ENCODE data around the gene PPP2R5C. TPM values are rescaled to one million over a fixed set of nuclear protein-coding genes. Genes with fewer than 3 reads are reported as not detected.

Gene PPP2R5C
- total and polyA plus RNA-seq, 2 of the 8 experiments (the other 6 are each of a cell fraction or from before 2014, with no cell fraction given) = 49.6 to 95.9 TPM

GRCh38 chr14:101878822-101879528 is 117.5 kb downstream of the PPP2R5C start:
- H2BK15ac ChIP-seq (ENCODE audit: low read length) = no peak overlapping the region
- no peak overlapping the region for H3K4me2 ChIP-seq (ENCODE audit: insufficient read depth in 1 of 2, low read depth in 2 of 2, low read length in 2 of 2)
- H2BK12ac ChIP-seq (ENCODE audit: low read depth, low read length) = no peak overlapping the region
- peaks cover 2% of the 10 kb centered on the region; the same call in 1 of the 2 replicates for H3K79me1 ChIP-seq (ENCODE audit: low read depth, low read length)
- no peak overlapping the region for H4K91ac ChIP-seq (replicated peaks; ENCODE audit: insufficient read length, low read length)
- H2AK5ac ChIP-seq (ENCODE audit: low read depth, low read length) = no peak overlapping the region
- no peak overlapping the region for H3K14ac ChIP-seq (ENCODE audit: insufficient read length)
- ChIA-PET POLR2A (ENCODE audit: partially characterized antibody) (no interaction called here), CTCF (ENCODE audit: partially characterized antibody) (interaction anchor here (1.1 to 2.1 kb wide), 2 partner anchors 13 to 98 kb away, joined by 3 to 7 read pairs; no protein-coding TSS in a partner anchor)
- no peak overlapping the region for H2BK5ac ChIP-seq (ENCODE audit: low read depth, low read length)
- H3K23me2 ChIP-seq (ENCODE audit: low read depth, low read length) = no peaks in the 10 kb centered on the region
- DNase-seq (ENCODE audit: low read depth in 1 of 2, low spot score in 2 of 2) (no peak), FAIRE-seq (no peak)
- no peak overlapping the region for H2BK120ac ChIP-seq (replicated peaks; ENCODE audit: low read depth, low read length)
- TF ChIP-seq SIN3A (conservative IDR thresholded peaks at IDR 0.05 in 1 of 2, IDR thresholded peaks at IDR 0.05 in 1 of 2; ENCODE audit: low read depth in 1 of 2, low read length in 2 of 2) = no peak
- no peak for TF ChIP-seq RFX5 (IDR thresholded peaks at IDR 0.05; ENCODE audit: borderline replicate concordance, low read depth, low read length)
- no peak overlapping the region for H4K8ac ChIP-seq (ENCODE audit: extremely low read depth, insufficient read depth, low read length)
- H3K4ac ChIP-seq (replicated peaks; ENCODE audit: insufficient read length, low read depth, low read length) = no peak overlapping the region
- no peak overlapping the region for H3K23ac ChIP-seq (ENCODE audit: insufficient read length)
- H4K20me1 ChIP-seq (replicated peaks in 1 of 2; ENCODE audit: control insufficient read depth in 1 of 2, insufficient read depth in 2 of 2, low read length in 2 of 2) = peaks cover 0 to 6% of the 10 kb centered on the region in 2 experiments
- H2AFZ ChIP-seq (ENCODE audit: low read length) = no peak overlapping the region
- no peaks in the 10 kb centered on the region for H3K9me3 ChIP-seq (ENCODE audit: insufficient read depth in 2 of 2, low read depth in 1 of 2, low read length in 1 of 2)
- no peak overlapping the region for H3K4me3 ChIP-seq (ENCODE audit: extremely low read depth in 1 of 4, insufficient read depth in 2 of 4, low read depth in 3 of 4, low read length in 4 of 4)
- no peak overlapping the region for H3K18ac ChIP-seq (ENCODE audit: extremely low read depth, low read length)
- no peaks in the 10 kb centered on the region for H3K4me1 ChIP-seq (replicated peaks in 1 of 4; ENCODE audit: control insufficient read depth in 3 of 4, insufficient read depth in 4 of 4, low read length in 3 of 4)
- no peaks in the 10 kb centered on the region for H3K27me3 ChIP-seq (replicated peaks in 1 of 4; ENCODE audit: control insufficient read depth in 3 of 4, extremely low read depth in 1 of 4, insufficient read depth in 3 of 4, low read length in 3 of 4)
- H3K79me2 ChIP-seq (ENCODE audit: control insufficient read depth in 1 of 2, insufficient read depth in 2 of 2, low read length in 2 of 2) = peaks cover 0 to 7% of the 10 kb centered on the region in 2 experiments; a peak in 1 of 4 replicates
- no peak overlapping the region for H4K5ac ChIP-seq (ENCODE audit: insufficient read length, low read depth, low read length)
- 93% methylated on average over 17 of the region's 18 CpGs; no CpG with 5 or more reads in 1 of the 2 experiments for WGBS, 2 experiments (ENCODE audit: extremely low coverage in 1 of 2, insufficient coverage in 1 of 2, insufficient read length in 1 of 2, insufficient replicate concordance in 2 of 2, low coverage in 1 of 2, low lambda C conversion rate in 2 of 2, missing lambda C conversion rate in 1 of 2)
- no peaks in the 10 kb centered on the region; a peak in 2 of 8 replicates for H3K36me3 ChIP-seq (ENCODE audit: control insufficient read depth in 2 of 4, insufficient read depth in 4 of 4, low read length in 3 of 4)
- H3K9ac ChIP-seq (replicated peaks in 1 of 4; ENCODE audit: extremely low read depth in 1 of 4, low read depth in 3 of 4, low read length in 3 of 4) = no peak overlapping the region
- H3K27ac ChIP-seq (ENCODE audit: low read depth, low read length) = peak overlapping the region; percentile 33; the same call in 1 of the 2 replicates
- no peak overlapping the region for H2BK20ac ChIP-seq (ENCODE audit: low read length)
- no peak overlapping the region for H3K56ac ChIP-seq (replicated peaks; ENCODE audit: insufficient read length, low read depth, low read length)
